Activated naive CD4-positive, alpha-beta T cell treated with anti-CD3 and anti-CD28 coated beads, Interleukin-2, amount 10 ng/mL, durations not matched to agents 7 days and 5 days (primary cell): ENCODE results near the gene MYH7.

ENCODE experiments used
- CTCF ChIA-PET: fragments of 350-600 bp; sonication (Branson Sonifier 250); formaldehyde crosslinking; loops from one replicate; lab custom pipeline; 2021; ENCODE audit warnings: antibody characterized with exemption; lab: Charles Lee
- DNase-seq: peaks from one replicate; pipeline ENCODE4 v3.0.0-alpha.2; 2020
- H3K27ac Mint-ChIP-seq: one replicate; pipeline ENCODE4 v1.8.0; 2021; ENCODE audit warnings: mild to moderate bottlenecking, moderate library complexity, mixed read lengths
- H3K27me3 Mint-ChIP-seq: one replicate; pipeline ENCODE4 v1.8.0; 2021; ENCODE audit warnings: mild to moderate bottlenecking, mixed read lengths
- H3K36me3 Mint-ChIP-seq: one replicate; pipeline ENCODE4 v1.8.0; 2021; ENCODE audit warnings: mixed read lengths
- H3K4me1 Mint-ChIP-seq: one replicate; pipeline ENCODE4 v1.8.0; 2021; ENCODE audit warnings: mixed read lengths
- H3K4me3 Mint-ChIP-seq: one replicate; pipeline ENCODE4 v1.8.0; 2021; ENCODE audit warnings: mild to moderate bottlenecking, moderate library complexity, mixed read lengths
- H3K9me3 Mint-ChIP-seq: one replicate; pipeline ENCODE4 v1.8.0; 2021; ENCODE audit warnings: mixed read lengths

The MYH7 gene

DNA sequence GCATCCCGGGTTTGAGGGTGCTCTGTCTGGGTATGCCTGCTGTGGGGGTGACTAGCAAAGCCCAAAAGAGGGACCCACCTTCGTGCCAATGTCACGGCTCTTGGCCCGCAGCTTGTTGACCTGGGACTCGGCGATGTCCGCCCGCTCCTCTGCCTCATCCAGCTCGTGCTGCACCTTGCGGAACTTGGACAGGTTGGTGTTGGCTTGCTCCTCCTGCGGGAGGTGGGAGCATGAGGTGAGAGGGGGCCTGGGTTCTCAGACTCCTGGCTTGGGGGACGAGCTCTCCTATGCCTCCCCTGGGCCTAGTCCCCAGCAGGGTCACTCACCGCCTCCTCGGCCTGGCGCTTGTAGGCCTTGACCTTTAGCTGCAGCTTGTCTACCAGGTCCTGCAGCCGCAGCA lies 21.8 kb downstream of the MYH7 start:
- Mint-ChIP-seq H3K4me3 (no peak overlapping the region), H3K36me3 (no peaks in the 10 kb centered on the region), H3K9me3 (no peaks in the 10 kb centered on the region), H3K27ac (no peak overlapping the region), H3K4me1 (no peaks in the 10 kb centered on the region), H3K27me3 (peaks cover 22% of the 10 kb centered on the region)
- DNase-seq: no peak
- CTCF ChIA-PET: no interaction called here

DNA sequence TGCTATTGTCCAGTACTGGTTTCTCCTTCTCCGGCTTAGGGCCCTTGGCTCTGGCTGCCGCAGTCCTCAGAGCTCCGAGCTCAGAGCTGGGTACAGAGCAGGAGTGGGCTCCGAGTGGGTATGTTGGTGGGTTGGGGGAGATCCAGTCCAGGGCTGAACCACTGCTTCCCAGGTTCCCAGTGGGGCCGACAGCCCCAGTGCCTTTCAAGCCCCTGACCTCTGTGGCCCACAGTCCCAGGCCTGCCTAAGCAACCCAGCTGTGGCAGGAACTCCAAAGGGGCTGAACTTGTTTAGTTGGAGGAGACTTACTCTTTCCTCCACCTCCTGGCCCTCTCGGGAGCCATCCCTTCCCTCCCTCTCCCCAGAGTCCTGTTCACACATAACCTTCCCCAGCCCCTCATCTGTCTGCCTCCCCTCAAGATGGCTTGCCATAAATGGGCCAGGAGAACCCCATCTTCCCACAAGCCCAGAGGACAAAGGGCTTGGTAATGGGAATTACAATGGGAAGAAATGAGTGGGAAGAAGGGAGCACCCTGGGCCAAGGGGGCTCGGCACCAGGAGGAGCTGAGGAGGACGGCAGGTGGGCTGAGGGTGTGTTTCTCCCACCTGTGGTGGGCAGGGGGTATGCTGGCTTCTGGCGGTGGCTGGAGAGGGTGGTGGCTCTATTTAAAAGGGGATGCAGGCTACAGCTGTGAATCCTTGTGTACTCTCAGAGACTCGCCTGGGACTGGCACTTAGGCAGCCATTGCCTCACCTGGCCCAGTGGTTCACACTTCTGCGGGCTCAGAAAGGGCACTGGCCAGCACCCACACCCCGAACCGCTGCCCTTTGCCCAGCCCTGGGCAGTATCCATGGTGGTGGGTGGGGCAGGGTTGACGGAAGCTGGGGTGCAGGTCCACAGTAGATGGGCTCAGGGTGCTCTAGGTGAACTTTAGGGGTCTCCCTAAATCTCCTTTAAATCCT lies 23.6 kb downstream of the MYH7 start:
- Mint-ChIP-seq H3K36me3 (no peaks in the 10 kb centered on the region), H3K9me3 (no peaks in the 10 kb centered on the region), H3K27me3 (peaks cover 25% of the 10 kb centered on the region), H3K4me1 (no peaks in the 10 kb centered on the region), H3K27ac (no peak overlapping the region), H3K4me3 (no peak overlapping the region)
- CTCF ChIA-PET: no interaction called here
- no peak for DNase-seq

DNA sequence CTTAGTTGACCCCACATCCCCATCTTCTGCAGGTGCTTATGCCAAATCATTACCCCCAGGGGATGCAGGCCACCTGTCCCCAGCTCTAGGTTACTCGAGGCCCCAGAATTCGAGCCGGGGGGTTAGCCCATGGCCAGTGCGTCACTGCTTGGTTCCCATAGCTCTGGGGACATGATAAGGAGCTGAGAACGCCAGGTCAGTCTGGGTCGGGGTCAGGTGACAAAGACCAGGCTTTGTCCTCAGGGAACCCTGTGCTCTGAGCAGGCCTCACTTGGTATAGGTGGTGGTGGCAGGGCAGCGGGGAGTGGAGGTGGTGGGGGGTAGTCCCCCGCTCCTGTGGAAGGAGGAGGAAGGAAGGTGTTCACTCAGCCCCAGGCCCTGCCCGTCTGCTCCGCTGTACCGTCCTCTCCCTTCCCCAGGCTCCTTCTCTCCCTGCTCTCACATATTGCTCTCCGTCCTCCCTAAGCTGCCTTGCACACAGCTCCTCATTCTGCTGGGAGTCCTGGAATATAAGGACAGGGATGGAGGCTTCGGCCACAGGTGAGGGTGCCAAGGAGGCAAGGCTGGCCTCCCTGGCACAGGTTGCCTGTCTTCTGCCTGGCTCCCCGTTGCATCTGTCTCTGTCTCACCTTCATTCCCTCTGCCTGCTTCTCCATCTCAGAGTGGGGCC lies 25.4 kb downstream of the MYH7 start:
- Mint-ChIP-seq H3K9me3 (no peaks in the 10 kb centered on the region), H3K27ac (no peak overlapping the region), H3K4me1 (no peaks in the 10 kb centered on the region), H3K4me3 (no peak overlapping the region), H3K36me3 (no peaks in the 10 kb centered on the region), H3K27me3 (peaks cover 27% of the 10 kb centered on the region)
- no peak for DNase-seq
- CTCF ChIA-PET: no interaction called here

DNA sequence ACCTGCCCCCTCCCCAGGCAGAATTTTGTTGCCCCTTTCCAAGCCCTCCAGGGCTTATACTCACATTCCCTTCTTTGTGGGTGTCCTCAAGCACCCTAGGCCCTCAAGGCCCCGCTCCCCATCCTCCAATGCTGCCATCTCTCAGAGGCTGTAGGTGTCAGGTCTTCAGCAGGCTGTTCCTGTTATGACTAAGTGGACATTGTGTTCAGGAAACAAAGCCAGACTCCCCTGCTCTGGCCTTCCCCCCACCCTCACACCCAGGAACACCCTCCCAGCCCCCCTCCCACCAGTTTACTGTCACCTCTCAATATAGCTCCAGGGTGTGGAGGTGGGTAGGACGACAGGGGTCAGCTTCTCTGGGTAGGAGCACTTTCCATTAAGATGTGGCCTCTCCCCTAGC lies 26.0 kb downstream of the MYH7 start:
- Mint-ChIP-seq H3K36me3 (no peaks in the 10 kb centered on the region), H3K4me1 (no peaks in the 10 kb centered on the region), H3K9me3 (no peaks in the 10 kb centered on the region), H3K27me3 (peaks cover 27% of the 10 kb centered on the region), H3K27ac (no peak overlapping the region), H3K4me3 (no peak overlapping the region)
- CTCF ChIA-PET: no interaction called here
- DNase-seq: no peak

DNA sequence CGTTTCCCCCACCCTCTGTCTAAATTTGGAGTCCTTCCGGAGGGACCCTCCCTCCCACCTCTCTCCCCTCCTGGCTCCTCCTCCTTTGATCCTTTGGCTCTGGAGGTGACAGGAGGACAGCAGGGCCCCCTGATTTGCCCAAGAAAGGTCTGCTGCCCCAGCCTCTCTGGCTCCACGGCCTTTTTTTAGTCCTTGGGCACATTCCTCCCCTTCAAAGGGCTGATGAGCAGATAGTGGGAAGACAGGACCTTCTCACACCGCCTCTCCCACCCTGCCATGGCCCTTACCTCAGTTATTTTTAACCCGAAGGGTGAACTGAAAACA lies 27.2 kb downstream of the MYH7 start:
- Mint-ChIP-seq H3K27me3 (peaks cover 27% of the 10 kb centered on the region), H3K27ac (no peak overlapping the region), H3K4me1 (no peaks in the 10 kb centered on the region), H3K36me3 (no peaks in the 10 kb centered on the region), H3K9me3 (no peaks in the 10 kb centered on the region), H3K4me3 (no peak overlapping the region)
- DNase-seq: no peak
- CTCF ChIA-PET: no interaction called here

DNA sequence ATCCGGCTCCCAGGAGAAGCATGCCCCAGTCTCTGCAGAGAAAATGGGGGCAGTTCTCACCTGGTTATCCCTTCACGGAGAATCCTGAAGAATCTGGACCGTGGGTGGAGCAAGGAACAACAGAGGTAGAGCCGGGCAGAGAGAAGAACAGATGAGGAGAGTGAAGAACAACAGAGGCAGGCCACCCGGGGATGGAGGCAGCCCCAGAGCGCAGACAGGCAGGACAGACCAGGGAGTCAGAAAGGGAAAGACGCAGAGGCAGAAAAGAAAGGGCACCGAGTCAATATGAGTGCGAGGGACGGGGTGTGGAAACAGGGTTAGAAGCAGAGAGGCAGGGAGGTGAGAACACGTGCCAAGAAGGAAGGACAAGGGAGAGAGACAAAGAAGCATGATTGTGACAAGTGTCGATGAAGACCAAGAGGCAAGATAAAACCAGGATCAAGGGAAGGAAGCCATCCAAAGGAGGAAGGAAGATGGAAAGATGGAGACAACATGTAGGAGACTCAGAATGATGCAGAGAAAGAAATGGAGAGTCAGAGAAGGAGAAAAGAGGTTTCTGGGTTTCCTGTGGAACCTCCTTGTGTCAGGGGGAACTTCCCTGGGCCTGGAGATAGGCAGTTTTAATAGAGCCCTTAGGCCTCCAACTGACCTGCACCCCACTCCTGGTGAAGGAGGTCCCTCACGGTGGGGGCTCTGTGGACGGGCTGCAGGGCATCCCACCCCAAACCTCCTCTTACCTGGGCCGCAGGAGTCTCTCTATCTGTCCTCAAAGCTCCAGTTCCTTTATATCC lies 27.7 kb downstream of the MYH7 start, which contains the start of gene MYH6:
TSS of gene MYH6 (minus strand) at position 758 of the 791 bp plus-strand sequence. CDS start 1,050 bp downstream, outside the sequence.
- H3K36me3 Mint-ChIP-seq: no peaks in the 10 kb centered on the region
- no peak for DNase-seq
- no peak within 1 kb of the TSS for H3K4me3 Mint-ChIP-seq
- no peaks in the 10 kb centered on the region for H3K9me3 Mint-ChIP-seq
- no peaks in the 10 kb centered on the region for H3K4me1 Mint-ChIP-seq
- peaks cover 24% of the 10 kb centered on the region for H3K27me3 Mint-ChIP-seq
- CTCF ChIA-PET: no interaction called here
- no peak within 1 kb of the TSS for H3K27ac Mint-ChIP-seq

DNA sequence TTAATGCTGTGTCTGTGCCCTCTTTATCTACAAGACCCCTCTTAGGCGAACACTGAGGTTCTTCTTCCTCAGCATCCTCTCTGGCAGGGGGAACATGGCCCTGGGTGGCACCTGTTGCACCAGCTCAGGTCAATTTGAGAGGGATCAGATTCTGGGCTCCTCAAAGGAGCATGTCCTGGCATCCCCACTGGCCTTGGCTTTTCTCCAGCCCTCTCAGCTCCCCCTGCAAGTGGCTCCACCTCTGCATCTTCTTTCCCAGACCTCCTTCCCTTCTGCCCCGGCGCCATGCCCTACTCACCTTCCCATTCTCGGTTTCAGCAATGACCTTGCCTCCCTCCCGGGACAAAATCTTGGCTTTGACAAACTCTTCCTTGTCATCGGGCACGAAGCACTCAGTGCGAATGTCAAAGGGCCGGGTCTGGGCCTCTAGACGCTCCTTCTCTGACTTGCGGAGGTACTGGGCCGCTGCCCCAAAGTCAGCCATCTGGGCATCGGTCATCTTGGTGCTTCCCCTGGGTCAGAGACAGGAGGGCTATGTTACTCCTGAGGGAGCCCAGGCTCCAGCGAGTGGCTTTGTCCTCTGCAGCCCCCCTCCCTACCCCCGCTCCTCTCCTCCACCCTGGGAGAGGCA lies 28.6 kb downstream of the MYH7 start:
- no peak for DNase-seq
- H3K27me3 Mint-ChIP-seq: peaks cover 21% of the 10 kb centered on the region
- no peaks in the 10 kb centered on the region for H3K9me3 Mint-ChIP-seq
- CTCF ChIA-PET: interaction anchor here (0.9 kb wide), 1 partner anchor 225 kb away, joined by 3 read pairs; no protein-coding TSS in a partner anchor
- no peak overlapping the region for H3K27ac Mint-ChIP-seq
- H3K4me1 Mint-ChIP-seq: no peaks in the 10 kb centered on the region
- no peak overlapping the region for H3K4me3 Mint-ChIP-seq
- H3K36me3 Mint-ChIP-seq: no peaks in the 10 kb centered on the region

DNA sequence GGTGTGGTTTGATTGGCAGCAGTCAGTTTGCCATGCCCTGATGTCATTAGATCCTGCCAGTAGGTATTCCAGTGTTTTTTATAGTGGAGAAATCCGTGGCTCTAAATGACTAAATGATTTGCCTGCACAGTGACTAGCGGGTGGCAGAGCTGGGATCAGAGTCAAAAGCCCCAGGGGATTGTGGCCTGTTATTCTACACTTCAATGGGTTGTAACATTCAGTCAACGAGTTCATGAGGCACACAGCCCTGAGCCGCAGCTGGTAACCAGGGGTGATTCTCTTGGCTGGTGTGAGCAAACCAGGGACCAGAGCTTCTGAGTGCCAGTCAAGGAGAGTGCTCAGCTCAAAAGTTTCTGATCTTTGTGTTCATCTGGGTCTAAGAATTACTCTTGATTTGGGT lies 29.2 kb downstream of the MYH7 start:
- no peaks in the 10 kb centered on the region for H3K9me3 Mint-ChIP-seq
- no peaks in the 10 kb centered on the region for H3K36me3 Mint-ChIP-seq
- no peak overlapping the region for H3K27ac Mint-ChIP-seq
- no peak overlapping the region for H3K4me3 Mint-ChIP-seq
- CTCF ChIA-PET: interaction anchor here (0.9 kb wide), 1 partner anchor 226 kb away, joined by 3 read pairs; no protein-coding TSS in a partner anchor
- no peak for DNase-seq
- peaks cover 23% of the 10 kb centered on the region for H3K27me3 Mint-ChIP-seq
- no peaks in the 10 kb centered on the region for H3K4me1 Mint-ChIP-seq

DNA sequence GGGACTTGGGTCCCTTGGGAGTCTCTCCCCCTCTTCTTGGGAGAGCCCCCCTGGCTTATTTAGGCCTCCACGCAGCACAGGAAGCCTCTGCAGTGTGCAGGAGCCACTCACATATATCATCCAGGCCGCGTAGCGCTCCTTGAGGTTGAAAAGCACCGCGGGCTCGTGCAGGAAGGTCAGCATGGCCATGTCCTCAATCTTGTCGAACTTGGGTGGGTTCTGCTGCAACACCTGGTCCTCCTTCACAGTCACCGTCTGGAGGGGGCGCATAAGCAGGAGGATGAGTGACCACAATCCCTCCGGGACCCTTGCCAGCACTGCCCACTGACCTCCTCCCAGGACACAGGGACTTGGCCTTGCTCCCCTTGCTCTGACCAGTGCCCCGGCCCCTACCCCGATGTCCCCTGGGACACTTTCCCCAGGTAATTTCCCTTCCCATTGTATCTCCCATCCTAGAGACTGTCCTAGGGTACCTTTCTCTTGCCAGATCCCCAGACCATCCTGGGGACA lies 29.9 kb downstream of the MYH7 start:
- Mint-ChIP-seq H3K4me1 (no peaks in the 10 kb centered on the region), H3K9me3 (no peaks in the 10 kb centered on the region), H3K27ac (no peak overlapping the region), H3K27me3 (peaks cover 16% of the 10 kb centered on the region), H3K4me3 (no peak overlapping the region), H3K36me3 (no peaks in the 10 kb centered on the region)
- DNase-seq: no peak
- CTCF ChIA-PET: no interaction called here

DNA sequence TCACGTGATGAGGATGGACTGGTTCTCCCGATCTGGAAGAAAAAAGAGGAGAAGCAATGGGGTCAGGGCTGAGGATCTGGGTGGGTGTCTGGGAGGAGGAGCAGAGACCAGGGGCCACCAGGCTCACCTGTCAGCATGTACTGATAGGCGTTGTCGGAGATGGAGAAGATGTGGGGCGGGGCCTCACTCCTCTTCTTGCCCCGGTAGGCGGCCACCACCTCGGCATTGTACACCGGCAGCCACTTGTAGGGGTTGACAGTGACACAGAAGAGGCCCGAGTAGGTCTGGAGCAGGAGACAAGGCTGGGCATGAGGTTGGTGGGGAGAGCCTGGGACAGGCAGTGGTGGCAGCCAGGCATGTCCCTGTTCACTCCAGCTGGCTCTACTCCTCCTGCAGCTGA lies 30.4 kb downstream of the MYH7 start:
- H3K27me3 Mint-ChIP-seq: peaks cover 15% of the 10 kb centered on the region
- H3K9me3 Mint-ChIP-seq: no peaks in the 10 kb centered on the region
- H3K4me1 Mint-ChIP-seq: no peaks in the 10 kb centered on the region
- no peak overlapping the region for H3K27ac Mint-ChIP-seq
- H3K36me3 Mint-ChIP-seq: no peaks in the 10 kb centered on the region
- CTCF ChIA-PET: no interaction called here
- no peak overlapping the region for H3K4me3 Mint-ChIP-seq
- DNase-seq: no peak

DNA sequence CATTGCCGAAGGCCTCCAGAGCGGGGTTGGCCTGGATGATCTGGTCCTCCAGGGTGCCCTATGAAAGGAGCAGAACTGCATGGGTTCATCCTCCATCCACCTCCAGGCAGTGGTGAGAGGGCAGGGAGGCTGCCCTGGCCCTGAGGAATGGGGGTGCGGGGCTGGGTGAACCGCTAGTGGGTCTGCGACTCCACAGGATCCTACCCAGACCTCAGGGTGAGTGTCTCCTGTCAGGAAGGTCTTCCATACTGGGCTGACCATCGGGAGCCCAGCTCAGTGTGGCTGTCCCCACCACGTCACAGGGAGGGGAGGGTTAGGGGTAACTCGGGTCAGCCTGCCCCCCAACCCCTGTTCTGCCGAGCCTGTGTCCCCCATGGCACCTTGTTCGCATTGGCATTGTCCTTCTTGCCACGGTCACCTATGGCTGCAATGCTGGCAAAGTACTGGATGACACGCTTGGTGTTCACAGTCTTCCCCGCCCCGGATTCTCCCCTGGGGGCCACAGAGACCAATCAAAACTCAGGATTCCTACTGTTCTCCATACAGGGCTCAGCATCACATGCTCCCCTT lies 31.0 kb downstream of the MYH7 start:
- CTCF ChIA-PET: no interaction called here
- Mint-ChIP-seq H3K36me3 (no peaks in the 10 kb centered on the region), H3K27me3 (peaks cover 21% of the 10 kb centered on the region), H3K4me3 (no peak overlapping the region), H3K27ac (no peak overlapping the region), H3K9me3 (no peaks in the 10 kb centered on the region), H3K4me1 (no peaks in the 10 kb centered on the region)
- no peak for DNase-seq

DNA sequence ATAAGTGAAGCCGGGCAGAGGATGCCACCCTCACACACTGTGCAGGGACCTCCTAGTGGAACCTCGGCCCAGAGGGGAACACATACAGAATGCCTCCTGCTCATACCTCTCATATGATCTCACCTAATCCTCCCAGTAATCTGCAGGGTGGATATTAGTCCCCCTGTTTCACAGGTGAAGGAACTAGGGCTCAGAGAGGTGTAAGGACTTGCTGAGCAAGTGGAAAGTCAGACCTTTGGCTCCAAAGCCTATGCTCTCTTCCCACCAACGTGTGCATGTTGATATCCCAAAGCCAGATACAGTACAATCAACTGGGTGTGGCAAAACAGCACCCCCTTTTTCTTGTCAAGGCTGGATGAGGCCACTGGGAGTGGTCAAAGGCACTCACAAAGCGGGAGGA lies 31.6 kb downstream of the MYH7 start:
- Mint-ChIP-seq H3K4me1 (no peaks in the 10 kb centered on the region), H3K27ac (no peak overlapping the region), H3K36me3 (no peaks in the 10 kb centered on the region), H3K9me3 (no peaks in the 10 kb centered on the region), H3K27me3 (peaks cover 19% of the 10 kb centered on the region), H3K4me3 (no peak overlapping the region)
- no peak for DNase-seq
- CTCF ChIA-PET: no interaction called here

DNA sequence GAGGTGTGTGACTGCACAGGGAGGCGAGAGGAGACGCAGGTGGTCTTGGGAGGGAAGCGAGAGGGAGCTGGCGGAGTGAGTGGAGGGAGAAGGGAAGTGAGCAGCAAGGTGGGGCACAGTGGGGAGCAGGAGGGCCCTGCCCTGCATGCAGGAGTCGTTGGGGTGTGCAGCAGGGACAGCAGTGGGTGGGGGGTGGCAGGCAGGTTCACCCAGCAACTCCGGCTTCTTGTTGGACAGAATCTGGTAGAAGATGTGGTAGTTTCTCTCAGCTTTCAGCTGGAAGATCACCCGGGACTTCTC lies 32.4 kb downstream of the MYH7 start:
- Mint-ChIP-seq H3K9me3 (no peaks in the 10 kb centered on the region), H3K27ac (no peak overlapping the region), H3K4me1 (no peaks in the 10 kb centered on the region), H3K4me3 (no peak overlapping the region), H3K27me3 (peaks cover 17% of the 10 kb centered on the region), H3K36me3 (no peaks in the 10 kb centered on the region)
- CTCF ChIA-PET: no interaction called here
- no peak for DNase-seq
